SJSA1 (cell line): ENCODE measurements around the gene CAPN12. TPM values are rescaled to one million over a fixed set of nuclear protein-coding genes. Genes with fewer than 3 reads are reported as not detected.

Experiments used
- DNase-seq, 2 experiments: peaks; one replicate each; pipeline ENCODE4 v3.0.0-alpha.2; 2015 to 2020; ENCODE audit warnings: low spot score in 2 of 2, low read depth in 1 of 2
- H3K27ac ChIP-seq: fragments of 250-450 bp; sonication (Bioruptor Pico); 2 replicates; pipeline ENCODE4 v1.5.1; 2020; ENCODE audit warnings: mild to moderate bottlenecking, moderate library complexity
- H3K27me3 ChIP-seq: fragments of 250-450 bp; sonication (Bioruptor Pico); replicated peaks from 2 replicates; pipeline ENCODE4 v1.5.1; 2020; ENCODE audit warnings: mild to moderate bottlenecking, moderate library complexity
- H3K36me3 ChIP-seq: fragments of 250-450 bp; sonication (Bioruptor Pico); 2 replicates; pipeline ENCODE4 v1.5.1; 2020; ENCODE audit warnings: mild to moderate bottlenecking
- H3K4me1 ChIP-seq: fragments of 250-450 bp; sonication (Bioruptor Pico); replicated peaks from 2 replicates; pipeline ENCODE4 v1.6.1; 2021; ENCODE audit warnings: mild to moderate bottlenecking
- H3K4me3 ChIP-seq: fragments of 250-450 bp; sonication (Bioruptor Pico); 2 replicates; pipeline ENCODE4 v1.5.1; 2020; ENCODE audit warnings: mild to moderate bottlenecking
- H3K9me3 ChIP-seq: fragments of 250-450 bp; sonication (Bioruptor Pico); replicated peaks from 2 replicates; pipeline ENCODE4 v1.5.1; 2020; ENCODE audit warnings: mild to moderate bottlenecking
- total RNA-seq: library from RNA; depleted of rRNA; stranded (reverse); fragments of >200 nt; shearing (Covaris generic); gene quantifications from 2 replicates; pipeline ENCODE4 v1.2.3, GENCODE V29; 2014

CAPN12 gene
- total RNA-seq, 1 experiment from 2014 or later = not detected

DNA sequence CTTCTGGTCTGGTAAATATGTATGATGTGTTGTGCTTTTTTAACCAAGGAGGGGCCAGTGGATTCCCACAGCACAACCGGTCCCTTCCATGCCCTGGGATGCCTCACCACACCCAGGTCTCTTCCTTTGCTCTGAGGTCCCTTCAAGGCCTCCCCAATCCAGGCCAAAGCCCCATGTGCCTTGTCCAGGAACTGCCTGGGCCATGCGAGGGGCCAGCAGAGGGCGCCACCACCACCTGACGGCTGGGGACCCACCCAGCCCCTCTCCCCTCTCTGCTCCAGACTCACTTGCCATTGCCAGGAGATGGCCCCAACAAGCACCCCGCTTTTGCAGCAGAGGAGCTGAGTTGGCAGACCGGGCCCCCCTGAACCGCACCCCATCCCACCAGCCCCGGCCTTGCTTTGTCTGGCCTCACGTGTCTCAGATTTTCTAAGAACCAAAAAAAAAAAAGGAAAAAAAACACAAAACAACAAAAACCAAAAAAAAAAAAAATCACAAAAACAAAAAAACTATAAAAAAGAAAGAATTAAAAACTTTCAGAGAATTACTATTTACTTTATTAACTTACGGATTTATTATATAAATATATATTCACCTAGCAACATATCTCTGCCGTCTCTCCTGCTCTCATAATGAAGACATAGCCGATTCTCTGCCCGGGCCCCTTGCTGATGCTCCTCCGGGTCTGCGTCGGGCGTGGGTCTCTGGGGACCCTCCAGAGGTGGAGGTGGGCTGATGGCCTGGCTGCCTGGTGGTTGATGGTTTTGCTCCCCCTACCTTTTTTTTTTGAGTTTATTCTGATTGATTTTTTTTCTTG is 14.4 kb downstream of the CAPN12 start:
- Histone ChIP-seq H3K9me3 (no peaks in the 10 kb centered on the region), H3K27ac (no peak overlapping the region), H3K36me3 (peaks cover 69% of the 10 kb centered on the region), H3K4me1 (peaks cover 9% of the 10 kb centered on the region), H3K4me3 (no peak overlapping the region), H3K27me3 (no peaks in the 10 kb centered on the region)
- peak; percentile 58 to 85 for DNase-seq

DNA sequence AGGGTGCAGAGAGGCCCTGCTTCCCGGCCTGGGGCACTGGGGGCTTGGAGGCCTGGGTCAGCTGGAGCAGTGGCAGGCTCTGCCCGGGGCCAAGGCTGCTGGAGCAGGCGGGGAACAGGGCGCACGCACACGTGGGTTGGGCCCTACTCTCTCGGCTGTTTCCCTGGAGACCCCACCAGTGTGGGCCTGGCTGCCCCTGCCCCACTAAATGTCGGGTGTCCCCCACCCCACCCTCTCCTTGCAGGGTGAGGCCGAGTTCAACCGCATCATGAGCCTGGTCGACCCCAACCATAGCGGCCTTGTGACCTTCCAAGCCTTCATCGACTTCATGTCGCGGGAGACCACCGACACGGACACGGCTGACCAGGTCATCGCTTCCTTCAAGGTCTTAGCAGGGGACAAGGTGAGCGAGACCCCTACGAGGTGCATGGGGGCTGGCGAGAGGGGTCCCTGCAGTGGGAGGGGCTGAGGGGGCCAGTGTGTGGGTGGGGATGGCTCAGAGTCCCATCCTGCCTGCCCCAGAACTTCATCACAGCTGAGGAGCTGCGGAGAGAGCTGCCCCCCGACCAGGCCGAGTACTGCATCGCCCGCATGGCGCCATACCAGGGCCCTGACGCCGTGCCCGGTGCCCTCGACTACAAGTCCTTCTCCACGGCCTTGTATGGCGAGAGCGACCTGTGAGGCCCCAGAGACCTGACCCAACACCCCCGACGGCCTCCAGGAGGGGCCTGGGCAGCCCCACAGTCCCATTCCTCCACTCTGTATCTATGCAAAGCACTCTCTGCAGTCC is 15.3 kb downstream of the CAPN12 start:
- Histone ChIP-seq H3K4me3 (no peak overlapping the region), H3K4me1 (peaks cover 8% of the 10 kb centered on the region), H3K27me3 (no peaks in the 10 kb centered on the region), H3K9me3 (no peaks in the 10 kb centered on the region), H3K36me3 (peaks cover 79% of the 10 kb centered on the region), H3K27ac (no peak overlapping the region)
- DNase-seq = no peak

- Histone ChIP-seq H3K4me3 (no peak overlapping the region), H3K4me1 (no peaks in the 10 kb centered on the region), H3K9me3 (no peaks in the 10 kb centered on the region), H3K27me3 (no peaks in the 10 kb centered on the region), H3K27ac (no peak overlapping the region), H3K36me3 (peaks cover 87% of the 10 kb centered on the region)
- no peak for DNase-seq
These were observed 16.2 kb downstream of the CAPN12 start for GRCh38 chr19:38727868-38728660.

GRCh38 chr19:38727306-38727867 is 16.9 kb downstream of the CAPN12 start:
- Histone ChIP-seq H3K27ac (no peak overlapping the region), H3K36me3 (peaks cover 92% of the 10 kb centered on the region), H3K27me3 (no peaks in the 10 kb centered on the region), H3K4me1 (no peaks in the 10 kb centered on the region), H3K9me3 (no peaks in the 10 kb centered on the region), H3K4me3 (no peak overlapping the region)
- DNase-seq = no peak

- H3K27ac ChIP-seq = no peak overlapping the region
- no peak for DNase-seq
- no peaks in the 10 kb centered on the region for H3K9me3 ChIP-seq
- H3K36me3 ChIP-seq = peaks cover 92% of the 10 kb centered on the region
- no peaks in the 10 kb centered on the region for H3K27me3 ChIP-seq
- no peaks in the 10 kb centered on the region for H3K4me1 ChIP-seq
- no peak overlapping the region for H3K4me3 ChIP-seq
These were observed 17.4 kb downstream of the CAPN12 start for GRCh38 chr19:38726761-38727301.

DNA sequence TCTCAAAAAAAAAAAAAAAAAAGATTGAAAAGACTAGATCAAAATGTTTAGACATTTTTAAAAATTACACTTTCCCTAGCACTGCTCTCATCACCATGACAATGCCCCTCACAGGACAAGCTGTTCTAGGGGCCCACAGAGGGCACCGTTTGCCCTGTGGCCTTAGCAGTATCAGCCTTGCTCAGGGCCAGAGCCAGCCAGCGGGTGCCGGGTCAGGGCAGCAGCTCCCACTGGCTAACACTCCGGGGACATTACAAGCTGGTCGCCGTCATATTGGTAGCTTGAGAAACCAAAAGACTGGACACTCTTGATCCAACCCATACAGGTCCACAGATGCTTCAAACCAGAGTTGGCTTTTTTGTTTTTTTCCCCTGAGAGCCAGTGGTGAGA is 18.0 kb downstream of the CAPN12 start:
- Histone ChIP-seq H3K36me3 (peaks cover 92% of the 10 kb centered on the region), H3K4me3 (no peak overlapping the region)

GRCh38 chr19:38725469-38726283 is 18.6 kb downstream of the CAPN12 start:
- no peak overlapping the region for H3K27ac ChIP-seq
- H3K4me1 ChIP-seq = no peaks in the 10 kb centered on the region
- no peak for DNase-seq
- no peaks in the 10 kb centered on the region for H3K9me3 ChIP-seq
- no peak overlapping the region for H3K4me3 ChIP-seq
- H3K36me3 ChIP-seq = peaks cover 94% of the 10 kb centered on the region
- H3K27me3 ChIP-seq = no peaks in the 10 kb centered on the region

More for the DNA sequence above, 18.0 kb downstream of the CAPN12 start:
- no peak for DNase-seq
- no peaks in the 10 kb centered on the region for H3K9me3 ChIP-seq
- no peaks in the 10 kb centered on the region for H3K27me3 ChIP-seq
- no peaks in the 10 kb centered on the region for H3K4me1 ChIP-seq
- no peak overlapping the region for H3K27ac ChIP-seq

DNA sequence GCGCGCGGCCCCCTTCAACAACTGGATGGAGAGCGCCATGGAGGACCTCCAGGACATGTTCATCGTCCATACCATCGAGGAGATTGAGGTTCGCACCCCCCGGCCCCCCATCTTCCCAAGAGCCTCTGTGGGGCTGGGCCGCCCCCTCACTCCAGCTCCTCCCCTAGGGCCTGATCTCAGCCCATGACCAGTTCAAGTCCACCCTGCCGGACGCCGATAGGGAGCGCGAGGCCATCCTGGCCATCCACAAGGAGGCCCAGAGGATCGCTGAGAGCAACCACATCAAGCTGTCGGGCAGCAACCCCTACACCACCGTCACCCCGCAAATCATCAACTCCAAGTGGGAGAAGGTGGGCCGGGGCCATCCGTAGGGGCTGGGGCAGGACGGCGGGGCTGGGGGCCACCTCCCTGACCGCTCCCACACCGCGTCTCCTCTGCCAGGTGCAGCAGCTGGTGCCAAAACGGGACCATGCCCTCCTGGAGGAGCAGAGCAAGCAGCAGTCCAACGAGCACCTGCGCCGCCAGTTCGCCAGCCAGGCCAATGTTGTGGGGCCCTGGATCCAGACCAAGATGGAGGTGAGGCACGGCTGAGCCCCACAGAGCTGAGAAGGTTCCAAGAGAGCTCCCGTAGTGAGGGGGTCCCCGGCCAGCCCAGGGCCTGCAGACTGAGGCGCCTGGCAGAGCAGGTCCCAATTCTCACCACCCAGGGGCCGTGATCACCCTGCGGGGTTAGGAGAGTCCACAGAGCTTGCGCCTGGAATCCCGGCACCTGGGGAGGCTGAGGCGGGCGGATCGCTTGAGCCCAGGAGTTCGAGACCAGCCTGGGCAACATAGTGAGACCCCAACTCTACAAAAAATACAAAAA is 20.1 kb downstream of the CAPN12 start:
- no peak for DNase-seq
- peaks cover 98% of the 10 kb centered on the region for H3K36me3 ChIP-seq
- no peaks in the 10 kb centered on the region for H3K4me1 ChIP-seq

DNA sequence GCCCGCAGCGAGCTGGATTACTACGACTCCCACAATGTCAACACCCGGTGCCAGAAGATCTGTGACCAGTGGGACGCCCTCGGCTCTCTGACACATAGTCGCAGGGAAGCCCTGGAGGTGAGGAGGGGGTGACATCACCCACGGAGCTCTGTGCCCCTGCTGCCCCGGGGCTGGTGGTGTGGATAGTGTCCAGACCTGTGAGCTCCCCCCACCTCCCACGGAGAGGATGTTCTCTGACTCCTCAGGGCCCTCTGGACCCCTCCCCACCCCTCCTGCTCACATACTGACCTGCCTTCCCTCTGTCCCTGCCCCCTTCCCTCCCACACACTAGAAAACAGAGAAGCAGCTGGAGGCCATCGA is 20.7 kb downstream of the CAPN12 start:
- no peak overlapping the region for H3K4me3 ChIP-seq
- no peaks in the 10 kb centered on the region for H3K9me3 ChIP-seq
- DNase-seq = no peak
- H3K4me1 ChIP-seq = no peaks in the 10 kb centered on the region
- H3K36me3 ChIP-seq = peaks cover 98% of the 10 kb centered on the region
- H3K27ac ChIP-seq = no peak overlapping the region
- H3K27me3 ChIP-seq = no peaks in the 10 kb centered on the region

More for the DNA sequence above, 20.1 kb downstream of the CAPN12 start:
- no peak overlapping the region for H3K4me3 ChIP-seq
- H3K27me3 ChIP-seq = no peaks in the 10 kb centered on the region
- no peak overlapping the region for H3K27ac ChIP-seq
- no peaks in the 10 kb centered on the region for H3K9me3 ChIP-seq

- peaks cover 100% of the 10 kb centered on the region for H3K36me3 ChIP-seq
- no peak overlapping the region for H3K4me3 ChIP-seq
- H3K27ac ChIP-seq = no peak overlapping the region
These were observed 21.2 kb downstream of the CAPN12 start for GRCh38 chr19:38722947-38723605.

GRCh38 chr19:38721979-38722773 is 22.1 kb downstream of the CAPN12 start:
- Histone ChIP-seq H3K4me1 (no peaks in the 10 kb centered on the region), H3K9me3 (no peaks in the 10 kb centered on the region), H3K27me3 (no peaks in the 10 kb centered on the region), H3K27ac (no peak overlapping the region), H3K36me3 (peaks cover 100% of the 10 kb centered on the region), H3K4me3 (no peak overlapping the region)
- no peak for DNase-seq

More at GRCh38 chr19:38722947-38723605, 21.2 kb downstream of the CAPN12 start:
- H3K27me3 ChIP-seq = no peaks in the 10 kb centered on the region
- no peak for DNase-seq
- H3K9me3 ChIP-seq = no peaks in the 10 kb centered on the region
- no peaks in the 10 kb centered on the region for H3K4me1 ChIP-seq
